HG03066 (cell line): ENCODE data around the gene NOL9.

Experiments
- ATAC-seq: cut with Tn5 transposase; IDR thresholded peaks from one replicate; pipeline ENCODE4 v1.9.1; 2021; ENCODE audit warnings: low read depth; ENCODE audit not compliant: unreplicated experiment

The NOL9 gene

DNA sequence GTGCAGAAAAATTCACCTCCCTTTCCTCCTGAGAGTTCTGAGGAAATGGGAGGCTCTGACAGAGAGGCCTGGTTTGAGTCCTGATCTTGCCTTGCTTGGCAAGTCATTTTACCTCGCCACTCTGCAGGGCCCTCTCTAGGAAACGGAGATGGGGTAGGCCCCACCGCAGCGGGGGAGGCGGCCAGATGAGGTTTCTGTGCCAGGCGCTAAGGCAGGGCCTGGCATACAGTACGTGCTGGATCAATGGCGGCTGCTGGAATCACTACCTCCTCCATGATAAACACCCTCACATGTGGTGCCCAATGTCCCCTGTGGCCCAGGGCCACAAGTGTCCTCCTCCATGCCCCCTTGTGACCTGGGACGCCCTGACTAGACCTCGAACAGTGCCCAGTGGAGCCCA lies 62.3 kb downstream of the NOL9 start:
- no peak for ATAC-seq

GRCh38 chr1:6491480-6491962 lies 62.8 kb downstream of the NOL9 start, which contains the start of gene PLEKHG5:
PLEKHG5 (minus strand) TSS chr1:6491667; CDS start chr1:6477571, 14,096 bp downstream.
- no peak for ATAC-seq

DNA sequence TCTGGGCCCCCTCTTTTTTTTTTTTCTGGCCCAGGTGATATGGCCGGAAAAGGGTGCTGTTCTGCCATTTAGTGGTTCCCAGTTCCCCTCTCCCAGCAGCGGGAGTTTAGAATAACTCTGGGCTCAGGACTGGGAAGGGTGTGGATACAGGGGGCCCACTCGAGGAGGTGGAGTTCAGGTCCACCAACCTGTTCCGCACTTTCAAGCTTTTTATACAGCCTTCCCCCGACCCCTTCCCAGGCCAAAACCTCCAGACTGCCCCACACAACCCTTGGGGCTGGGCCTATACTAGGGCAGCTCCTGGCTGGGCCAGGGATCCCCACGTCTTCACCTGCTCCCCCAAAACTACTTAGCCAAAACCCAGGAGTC lies 63.2 kb downstream of the NOL9 start:
- no peak for ATAC-seq

GRCh38 chr1:6490181-6491080 lies 63.9 kb downstream of the NOL9 start:
- peak; percentile 56 for ATAC-seq

GRCh38 chr1:6489799-6490180 lies 64.5 kb downstream of the NOL9 start:
- peak; percentile 57 for ATAC-seq

DNA sequence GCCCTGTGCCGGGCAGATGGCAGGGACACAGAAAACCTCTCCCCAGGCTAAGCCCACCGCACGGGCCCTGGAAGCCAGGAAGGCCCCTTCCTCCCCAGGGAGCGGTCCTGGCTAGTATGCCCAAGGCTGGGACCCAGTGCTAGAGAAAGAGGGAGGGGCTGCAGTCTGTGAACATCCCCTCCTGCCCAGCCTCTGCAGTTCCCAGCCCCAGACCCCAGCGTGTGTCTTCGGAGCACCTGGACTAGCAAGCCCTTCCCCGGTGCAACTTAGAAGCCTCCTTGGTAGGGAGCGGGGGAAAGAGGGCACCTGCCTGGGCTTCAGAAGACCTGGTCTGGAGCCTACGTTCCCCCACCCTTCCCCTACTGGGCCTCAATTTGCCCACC lies 64.9 kb downstream of the NOL9 start:
- no peak for ATAC-seq

DNA sequence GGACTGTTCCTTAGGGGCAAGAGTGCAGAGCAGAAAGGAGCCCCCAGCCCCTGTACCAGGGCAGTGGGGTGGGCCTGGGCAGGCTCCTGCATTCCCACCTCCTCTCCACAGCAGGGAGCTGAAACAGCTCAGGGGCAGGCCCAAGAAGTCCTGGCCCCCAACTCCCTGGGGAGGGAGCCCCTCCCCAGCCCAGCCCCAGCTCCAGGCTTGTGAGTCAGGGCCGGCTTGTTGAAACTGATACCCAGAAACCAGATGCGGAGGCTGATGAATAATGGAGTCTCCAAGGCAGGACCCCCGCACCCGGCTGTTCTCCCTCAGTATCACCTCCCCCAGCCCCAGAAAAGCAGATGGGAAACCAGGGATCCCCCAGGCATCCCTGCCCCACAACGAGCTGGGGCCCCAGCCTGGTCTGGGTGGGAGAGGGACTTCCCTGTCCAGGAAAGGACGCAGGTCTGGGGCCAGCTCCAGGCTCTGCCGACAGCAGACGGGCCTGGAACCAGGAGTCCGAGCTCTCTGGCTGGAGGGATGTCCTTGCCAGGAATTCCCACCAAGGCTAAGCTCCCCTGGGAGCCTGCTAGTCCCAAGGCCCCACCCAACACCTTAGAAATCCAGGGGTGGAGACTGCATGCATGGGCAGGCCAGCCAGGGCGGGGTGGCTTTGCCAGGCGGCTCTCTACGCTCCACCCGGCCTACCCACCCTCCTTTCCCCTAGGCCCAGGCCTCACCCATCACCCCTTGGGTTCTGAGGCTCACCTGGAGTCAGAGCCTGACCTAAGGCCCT lies 65.5 kb downstream of the NOL9 start:
- no peak for ATAC-seq

DNA sequence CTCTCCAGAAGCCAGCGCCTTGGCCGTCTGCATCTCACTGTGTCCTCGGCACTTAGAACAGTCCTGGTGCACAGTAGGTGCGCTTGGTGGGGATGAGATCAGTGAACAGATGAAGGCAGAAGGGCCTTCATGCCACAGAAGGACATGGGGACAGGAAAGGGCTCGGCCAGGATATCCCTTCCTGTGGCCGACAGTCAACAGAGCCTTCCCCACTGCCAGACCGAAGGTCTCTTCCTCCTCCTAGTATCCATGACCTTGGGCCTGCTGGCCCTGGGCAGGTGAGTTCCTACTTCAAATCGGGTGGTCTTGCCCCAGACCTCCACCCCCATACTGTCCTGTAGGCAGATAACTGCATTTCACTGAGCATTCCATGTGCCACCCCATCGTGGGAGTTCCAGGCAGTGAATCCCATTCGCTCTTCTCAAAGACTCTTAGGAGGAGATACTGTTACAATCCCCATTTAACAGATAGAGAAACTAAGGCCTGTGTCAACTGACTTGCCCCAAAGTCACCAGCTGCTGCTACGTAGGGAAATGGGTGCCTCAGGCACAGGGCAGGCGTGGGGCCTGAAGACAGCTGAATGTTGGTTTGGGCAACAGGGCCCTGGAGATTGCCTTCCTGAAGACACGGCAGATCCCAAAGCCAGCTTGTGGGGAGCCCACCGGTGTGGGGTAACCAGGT lies 66.4 kb downstream of the NOL9 start:
- ATAC-seq: no peak

DNA sequence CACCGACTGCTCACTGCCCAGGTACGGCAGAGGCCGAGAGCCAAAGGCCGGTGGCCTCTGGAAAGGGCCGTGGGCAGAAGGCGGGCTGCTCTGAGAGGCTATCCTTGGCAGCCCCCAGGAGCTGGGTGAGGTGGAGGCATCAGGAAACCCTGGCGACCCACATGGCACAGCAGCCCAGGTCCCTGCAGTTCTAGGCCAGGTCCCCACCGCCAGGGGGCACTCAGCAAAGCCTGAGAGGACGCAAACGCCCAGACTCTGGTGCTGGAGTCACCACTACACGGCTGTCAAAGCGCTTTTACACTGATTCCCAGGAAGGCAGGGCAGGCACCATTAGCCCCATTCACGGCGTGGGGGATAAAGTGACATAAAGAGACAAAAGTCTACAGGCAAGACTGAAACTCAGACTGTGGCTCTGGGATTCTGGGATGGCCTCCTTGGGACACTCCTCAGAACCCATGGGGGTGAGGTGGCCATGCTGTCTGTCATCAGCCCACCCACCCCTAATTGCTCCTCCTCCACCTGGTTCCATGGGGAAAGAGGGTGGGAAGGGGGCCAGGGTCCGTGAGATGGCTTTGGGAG lies 67.8 kb downstream of the NOL9 start:
- no peak for ATAC-seq

GRCh38 chr1:6485168-6486101 lies 68.9 kb downstream of the NOL9 start:
- ATAC-seq: no peak

GRCh38 chr1:6484826-6485167 lies 69.5 kb downstream of the NOL9 start:
- ATAC-seq: no peak

DNA sequence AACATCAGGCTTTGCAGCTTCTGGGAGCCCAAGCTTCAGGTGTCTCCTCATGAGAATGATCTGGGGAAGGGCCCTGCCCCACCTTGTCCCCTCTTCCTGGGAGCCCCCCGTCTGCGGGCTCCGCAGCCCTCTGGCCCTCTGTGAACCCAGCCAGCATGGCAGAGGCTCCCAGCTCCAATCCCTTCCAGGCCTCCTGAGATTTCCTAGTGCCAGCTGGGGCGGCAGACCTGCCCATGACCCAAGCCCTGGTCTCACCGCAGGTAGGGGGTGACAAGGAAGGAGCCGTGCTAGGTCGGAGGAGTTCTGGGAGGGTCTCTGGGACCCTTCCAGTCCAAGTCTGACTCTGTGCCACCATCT lies 70.6 kb downstream of the NOL9 start:
- no peak for ATAC-seq

DNA sequence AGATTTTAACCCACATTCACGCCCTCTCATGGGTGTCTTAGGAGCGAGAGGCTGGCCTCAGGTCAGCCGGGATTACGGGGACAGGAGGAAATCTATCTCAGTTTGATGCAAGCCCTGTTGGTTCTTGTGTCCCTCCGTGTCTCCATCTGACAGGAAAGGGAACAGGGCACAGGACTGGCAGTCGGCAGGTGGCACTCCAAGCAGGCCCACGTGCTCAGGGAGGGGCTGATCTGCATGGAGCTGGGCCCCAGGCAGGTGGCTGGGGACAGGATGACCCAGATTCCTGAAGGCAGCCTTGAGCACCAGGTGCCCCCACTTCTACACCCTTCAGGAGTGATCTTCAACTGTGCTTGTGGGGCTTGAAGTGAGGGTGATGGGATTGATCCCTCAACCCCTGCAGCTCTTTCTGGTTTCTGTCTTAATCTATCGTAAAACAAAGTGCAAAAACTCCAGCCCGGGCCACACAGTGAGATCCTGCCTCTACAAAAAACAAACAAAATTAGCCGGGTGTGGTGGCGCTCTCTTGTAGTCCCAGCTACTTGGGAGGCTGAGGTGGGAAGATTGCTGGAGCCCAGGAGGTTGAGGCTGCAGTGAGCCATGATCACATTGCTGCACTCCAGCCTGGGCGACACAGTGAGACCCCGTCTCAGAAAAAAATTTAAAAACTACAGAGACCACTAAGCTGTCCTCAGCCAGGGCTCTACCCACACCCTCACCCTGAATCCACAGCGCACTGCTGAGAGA lies 71.1 kb downstream of the NOL9 start:
- no peak for ATAC-seq

DNA sequence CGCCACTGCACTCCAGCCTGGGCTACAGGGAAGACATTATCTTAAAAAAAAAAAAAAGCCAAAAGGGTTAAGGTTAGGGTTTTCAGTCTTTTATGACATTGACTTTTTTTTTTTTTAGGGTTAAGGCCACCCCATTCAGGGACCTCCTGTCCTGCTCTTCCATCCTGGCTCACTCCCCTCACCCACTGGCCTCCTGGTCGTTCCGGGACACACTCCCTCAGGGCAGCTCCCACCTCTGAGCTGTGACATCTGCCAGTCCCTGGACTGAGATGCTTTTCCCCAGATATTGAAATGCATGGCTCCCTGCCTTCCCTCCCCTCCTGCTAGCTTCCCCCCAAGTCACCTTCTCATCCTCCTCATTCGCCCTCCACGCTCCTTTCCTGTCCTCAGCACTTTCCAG lies 72.5 kb downstream of the NOL9 start:
- no peak for ATAC-seq

GRCh38 chr1:6477039-6477820 lies 77.1 kb downstream of the NOL9 start:
- no peak for ATAC-seq

DNA sequence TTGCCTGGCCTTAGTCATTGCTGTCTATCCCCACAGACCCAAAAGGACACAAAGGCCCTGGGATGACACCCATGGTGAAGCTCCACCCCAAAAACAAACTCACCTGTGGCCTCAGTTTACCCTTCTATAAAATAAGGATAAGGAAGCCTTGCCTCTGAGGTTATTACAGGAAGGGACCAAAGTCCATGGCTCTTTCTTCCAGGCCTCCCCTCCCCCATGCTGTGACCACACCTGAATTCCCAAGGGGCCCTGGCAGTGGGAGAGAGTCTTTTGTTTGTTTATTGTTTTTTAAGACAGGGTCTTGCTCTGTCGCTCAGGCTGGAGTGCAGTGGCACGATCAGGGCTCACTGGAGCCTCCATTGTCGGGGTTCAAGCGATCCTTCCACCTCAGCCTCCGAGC lies 77.8 kb downstream of the NOL9 start:
- ATAC-seq: no peak

GRCh38 chr1:6475381-6476133 lies 78.8 kb downstream of the NOL9 start:
- ATAC-seq: no peak

DNA sequence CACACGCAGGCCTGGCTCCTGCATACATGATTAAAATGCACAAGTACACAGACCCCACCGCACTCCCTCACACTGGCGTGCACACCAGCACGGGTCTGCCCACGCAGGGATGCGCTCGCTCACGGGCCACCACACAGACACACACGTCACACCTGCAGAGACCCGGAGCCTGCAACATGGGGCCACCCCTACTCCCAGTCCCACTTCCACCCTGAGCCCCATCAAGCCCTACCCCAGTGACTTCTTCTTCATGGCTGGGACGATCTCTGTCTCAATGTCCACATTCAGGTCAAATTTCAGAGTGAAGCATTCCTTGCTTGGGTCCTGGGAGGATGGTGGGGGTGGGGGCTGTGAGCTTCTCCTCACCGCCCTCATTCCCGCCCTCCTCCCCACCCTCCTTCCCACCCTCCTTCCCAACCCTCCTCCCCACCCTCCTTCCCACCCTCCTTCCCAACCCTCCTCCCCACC lies 79.5 kb downstream of the NOL9 start:
- ATAC-seq: no peak
